ENCODE data around the gene WNT4. TPM values are rescaled to one million over a fixed set of nuclear protein-coding genes. Genes with fewer than 3 reads are reported as not detected.

Gene WNT4
- total RNA-seq, 4 donors from 2014 or later, result 0.28 to 1.6 (median 0.60) TPM; not detected in 1

- DNase-seq (ENCODE audit: low spot score), result no peak
- ATAC-seq (ENCODE audit: low FRiP score), result no peak
- TF ChIP-seq CTCF (IDR thresholded peaks at IDR 0.05), result no peak
Observed at GRCh38 chr1:22176258-22176657, 33.4 kb upstream of the WNT4 start.

GRCh38 chr1:22174446-22175220 is 31.7 kb upstream of the WNT4 start:
- no peak for DNase-seq (ENCODE audit: low spot score)
- no peak for TF ChIP-seq CTCF (IDR thresholded peaks at IDR 0.05)
- no peak for ATAC-seq (ENCODE audit: low FRiP score)

GRCh38 chr1:22171951-22172715 is 29.2 kb upstream of the WNT4 start:
- TF ChIP-seq CTCF (IDR thresholded peaks at IDR 0.05), result no peak
- no peak for DNase-seq (ENCODE audit: low spot score)
- no peak for ATAC-seq (ENCODE audit: low FRiP score)

GRCh38 chr1:22169816-22170215 is 26.9 kb upstream of the WNT4 start:
- DNase-seq (ENCODE audit: low spot score), result no peak
- ATAC-seq (ENCODE audit: low FRiP score), result no peak
- no peak for TF ChIP-seq CTCF (IDR thresholded peaks at IDR 0.05)

GRCh38 chr1:22168412-22168973 is 25.6 kb upstream of the WNT4 start:
- no peak for DNase-seq (ENCODE audit: low spot score)
- no peak for ATAC-seq (ENCODE audit: low FRiP score)
- no peak for TF ChIP-seq CTCF (IDR thresholded peaks at IDR 0.05)

GRCh38 chr1:22166439-22166838 is 23.5 kb upstream of the WNT4 start:
- ATAC-seq (ENCODE audit: low FRiP score) (no peak), DNase-seq (ENCODE audit: low spot score) (no peak)
- TF ChIP-seq CTCF (IDR thresholded peaks at IDR 0.05), result no peak
